ENCODE measurements around the gene TRMT112.

DNA sequence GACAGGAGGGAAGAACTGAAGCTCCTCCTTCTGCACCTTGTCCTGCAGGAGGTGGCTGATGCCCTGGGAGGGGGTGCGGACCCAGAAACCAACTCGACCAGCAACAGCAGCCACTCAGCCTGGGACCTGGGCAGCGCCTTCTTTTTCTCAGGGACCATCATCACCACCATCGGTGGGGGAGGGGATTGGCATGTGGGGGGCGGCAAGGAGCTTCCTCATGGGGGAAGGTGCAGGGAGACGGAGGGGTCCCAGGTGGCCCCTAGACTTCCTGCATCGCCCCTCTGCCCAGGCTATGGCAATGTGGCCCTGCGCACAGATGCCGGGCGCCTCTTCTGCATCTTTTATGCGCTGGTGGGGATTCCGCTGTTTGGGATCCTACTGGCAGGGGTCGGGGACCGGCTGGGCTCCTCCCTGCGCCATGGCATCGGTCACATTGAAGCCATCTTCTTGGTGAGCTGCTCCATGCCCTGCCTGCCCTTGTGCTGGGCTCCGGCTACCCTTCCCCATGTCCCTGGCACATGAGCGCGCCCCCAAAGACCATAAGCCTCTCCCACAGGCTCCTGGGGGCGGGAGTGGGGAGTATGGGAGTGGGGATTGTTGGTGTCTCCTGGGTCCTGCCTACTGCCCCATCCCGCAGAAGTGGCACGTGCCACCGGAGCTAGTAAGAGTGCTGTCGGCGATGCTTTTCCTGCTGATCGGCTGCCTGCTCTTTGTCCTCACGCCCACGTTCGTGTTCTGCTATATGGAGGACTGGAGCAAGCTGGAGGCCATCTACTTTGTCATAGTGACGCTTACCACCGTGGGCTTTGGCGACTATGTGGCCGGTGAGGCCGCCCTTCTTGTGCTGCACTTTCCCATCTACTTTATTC lies 20.3 kb downstream of the TRMT112 start:
- no peak for TF ChIP-seq CTCF (conservative IDR thresholded peaks at IDR 0.05; ENCODE audit: low read depth in 2 of 2)
- no peak for TF ChIP-seq POLR2AphosphoS5 (IDR thresholded peaks at IDR 0.05; ENCODE audit: low read depth)
- no peak for TF ChIP-seq STAT1 (IDR thresholded peaks at IDR 0.05; ENCODE audit: unreplicated experiment)
- TF ChIP-seq EZH2 (IDR thresholded peaks at IDR 0.05; ENCODE audit: low read depth, unreplicated experiment), result peak; percentile 18
- TF ChIP-seq REST (IDR thresholded peaks at IDR 0.05; ENCODE audit: unreplicated experiment), result no peak
- TF ChIP-seq CREB1 (CRISPR knock-in tag; IDR thresholded peaks at IDR 0.05; ENCODE audit: low read depth), result no peak
- peak; percentile 40 for TF ChIP-seq EZH2phosphoT487 (IDR thresholded peaks at IDR 0.05; ENCODE audit: unreplicated experiment)
- TF ChIP-seq, protein P1, sequence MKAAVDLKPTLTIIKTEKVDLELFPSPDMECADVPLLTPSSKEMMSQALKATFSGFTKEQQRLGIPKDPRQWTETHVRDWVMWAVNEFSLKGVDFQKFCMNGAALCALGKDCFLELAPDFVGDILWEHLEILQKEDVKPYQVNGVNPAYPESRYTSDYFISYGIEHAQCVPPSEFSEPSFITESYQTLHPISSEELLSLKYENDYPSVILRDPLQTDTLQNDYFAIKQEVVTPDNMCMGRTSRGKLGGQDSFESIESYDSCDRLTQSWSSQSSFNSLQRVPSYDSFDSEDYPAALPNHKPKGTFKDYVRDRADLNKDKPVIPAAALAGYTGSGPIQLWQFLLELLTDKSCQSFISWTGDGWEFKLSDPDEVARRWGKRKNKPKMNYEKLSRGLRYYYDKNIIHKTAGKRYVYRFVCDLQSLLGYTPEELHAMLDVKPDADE (IDR thresholded peaks at IDR 0.05), result no peak

Measured in GM23338 (cell line).